Trophoblast cell (in vitro differentiated cells and primary cell): Measurements from ENCODE around the gene USP16.
A peak's percentile ranks its signal among the peaks of the same experiment; 100 is the strongest.
"Not testable (repeated sequence)": the region's sequence is repeated elsewhere in the genome, so short reads cannot be mapped to it uniquely, and the experiment has no call there.

Source experiments
- DNase-seq, 2 donors: peaks; one replicate each; pipeline ENCODE4 v3.0.0-alpha.2; 2016
- H2AFZ ChIP-seq: 2 replicates; pipeline ENCODE4 v1.6.1; 2013; ENCODE audit warnings: low read length, moderate library complexity, mild to moderate bottlenecking; ENCODE audit not compliant: insufficient read depth, poor library complexity
- H2AK5ac ChIP-seq: 2 replicates; pipeline ENCODE4 v1.6.1; 2013; ENCODE audit warnings: mild to moderate bottlenecking, low read length
- H2BK120ac ChIP-seq: 2 replicates; pipeline ENCODE4 v1.6.1; 2013; ENCODE audit warnings: low read length, mild to moderate bottlenecking, moderate library complexity; ENCODE audit not compliant: insufficient read depth, poor library complexity
- H2BK12ac ChIP-seq: 2 replicates; pipeline ENCODE4 v1.6.1; 2013; ENCODE audit warnings: mild to moderate bottlenecking, low read length, moderate library complexity
- H2BK5ac ChIP-seq: 2 replicates; pipeline ENCODE4 v1.6.1; 2013; ENCODE audit warnings: low read length, low read depth, moderate library complexity, mild to moderate bottlenecking; ENCODE audit not compliant: poor library complexity
- H3K14ac ChIP-seq: 2 replicates; pipeline ENCODE4 v1.6.1; 2013; ENCODE audit warnings: mild to moderate bottlenecking, low read length
- H3K18ac ChIP-seq: 2 replicates; pipeline ENCODE4 v1.6.1; 2013; ENCODE audit warnings: mild to moderate bottlenecking, low read length
- H3K23ac ChIP-seq: 2 replicates; pipeline ENCODE4 v1.6.1; 2013; ENCODE audit warnings: low read length
- H3K27ac ChIP-seq: 2 replicates; pipeline ENCODE4 v1.5.1; 2013; ENCODE audit warnings: low read depth, mild to moderate bottlenecking, inconsistent platforms, low read length, moderate library complexity
- H3K27me3 ChIP-seq: 2 replicates; pipeline ENCODE4 v1.6.1; 2013; ENCODE audit warnings: inconsistent platforms, mild to moderate bottlenecking, low read length, moderate library complexity; ENCODE audit not compliant: insufficient read depth
- H3K36me3 ChIP-seq, 2 experiments: 1 replicate in 1 of 2; 2 replicates in 1 of 2; pipeline ENCODE4 v1.6.1; 2013; ENCODE audit warnings: low read length in 2 of 2, mild to moderate bottlenecking in 2 of 2, moderate library complexity in 1 of 2; ENCODE audit not compliant: insufficient read depth in 2 of 2, control insufficient read depth in 1 of 2
- H3K4ac ChIP-seq: 2 replicates; pipeline ENCODE4 v1.6.1; 2013; ENCODE audit warnings: low read depth, mild to moderate bottlenecking, low read length, moderate library complexity
- H3K4me1 ChIP-seq, 2 experiments: 1 replicate in 1 of 2; 2 replicates in 1 of 2; pipeline ENCODE4 v1.6.1; 2013; ENCODE audit warnings: low read length in 2 of 2, mild to moderate bottlenecking in 2 of 2, moderate library complexity in 1 of 2; ENCODE audit not compliant: insufficient read depth in 2 of 2, control insufficient read depth in 1 of 2
- H3K4me2 ChIP-seq: 2 replicates; pipeline ENCODE4 v1.6.1; 2013; ENCODE audit warnings: inconsistent platforms, mild to moderate bottlenecking, low read length, moderate library complexity
- H3K4me3 ChIP-seq: 2 replicates; pipeline ENCODE4 v1.5.1; 2013; ENCODE audit warnings: mild to moderate bottlenecking, low read depth, low read length, inconsistent platforms
- H3K79me1 ChIP-seq: one replicate; pipeline ENCODE4 v1.6.1; 2013; ENCODE audit warnings: low read length
- H3K79me2 ChIP-seq: 2 replicates; pipeline ENCODE4 v1.6.1; 2013; ENCODE audit warnings: low read length, mild to moderate bottlenecking; ENCODE audit not compliant: control insufficient read depth, insufficient read depth, poor library complexity
- H3K9ac ChIP-seq: 2 replicates; pipeline ENCODE4 v1.6.1; 2013; ENCODE audit warnings: mild to moderate bottlenecking, low read length
- H3K9me3 ChIP-seq: 2 replicates; pipeline ENCODE4 v1.6.1; 2013; ENCODE audit warnings: low read depth, mild to moderate bottlenecking, control low read depth, inconsistent platforms, low read length; ENCODE audit not compliant: insufficient read depth
- H4K12ac ChIP-seq: 2 replicates; pipeline ENCODE4 v1.6.1; 2013; ENCODE audit warnings: low read depth, mild to moderate bottlenecking, low read length, moderate library complexity
- H4K8ac ChIP-seq: 2 replicates; pipeline ENCODE4 v1.6.1; 2013; ENCODE audit warnings: low read depth, mild to moderate bottlenecking, low read length, moderate library complexity
- H4K91ac ChIP-seq: one replicate; pipeline ENCODE4 v1.6.1; 2013; ENCODE audit warnings: low read depth, mild to moderate bottlenecking, low read length, moderate library complexity
- WGBS: extraction: QIAGEN DNeasy Blood & Tissue Kit; methylation state at CpG from one replicate; pipeline ENCODE4 v1.1.7; 2013; ENCODE audit warnings: missing lambda C conversion rate; ENCODE audit not compliant: insufficient read length, insufficient coverage; ENCODE audit errors: extremely low coverage; 5-methylcytosine and 5-hydroxymethylcytosine counted together

The USP16 gene

GRCh38 chr21:28986677-28987076 is 37.8 kb upstream of the USP16 start:
- Histone ChIP-seq H3K4me2 (no peak overlapping the region), H3K18ac (no peak overlapping the region), H3K4me1 (no peaks in the 10 kb centered on the region), H4K91ac (no peak overlapping the region), H2BK5ac (no peak overlapping the region), H4K12ac (no peak overlapping the region), H3K9me3 (no peaks in the 10 kb centered on the region), H3K14ac (no peak overlapping the region), H3K36me3 (peaks cover 10 to 13% of the 10 kb centered on the region in 2 experiments), H3K9ac (no peak overlapping the region), H2AK5ac (no peak overlapping the region), H2AFZ (no peak overlapping the region), H4K8ac (no peak overlapping the region), H3K4ac (no peak overlapping the region), H3K27ac (no peak overlapping the region), H3K79me1 (no peaks in the 10 kb centered on the region), H3K27me3 (no peaks in the 10 kb centered on the region), H2BK12ac (no peak overlapping the region), H3K79me2 (no peaks in the 10 kb centered on the region), H2BK120ac (no peak overlapping the region), H3K23ac (no peak overlapping the region), H3K4me3 (no peak overlapping the region)
- no CpG with 5 or more reads among the region's 4 CpGs for WGBS
- no peak for DNase-seq

- H3K9me3 ChIP-seq, H2BK120ac ChIP-seq, H3K4me2 ChIP-seq, H3K27me3 ChIP-seq, H4K91ac ChIP-seq, H2BK5ac ChIP-seq, H3K14ac ChIP-seq, H4K8ac ChIP-seq, H4K12ac ChIP-seq, H3K79me2 ChIP-seq, H3K79me1 ChIP-seq, H2AK5ac ChIP-seq, H3K4me3 ChIP-seq, H2AFZ ChIP-seq, H3K36me3 ChIP-seq, H2BK12ac ChIP-seq, H3K18ac ChIP-seq, H3K4me1 ChIP-seq, H3K9ac ChIP-seq, H3K23ac ChIP-seq, H3K27ac ChIP-seq: not testable (repeated sequence)
- WGBS = no CpG with 5 or more reads among the region's 6 CpGs
- peak in 1 of 2 donors; percentile 53 for DNase-seq
- peak overlapping the region; percentile 46 for H3K4ac ChIP-seq
Observed at GRCh38 chr21:28988146-28988545, 36.3 kb upstream of the USP16 start.

GRCh38 chr21:28991861-28992525 is 32.5 kb upstream of the USP16 start:
- Histone ChIP-seq H4K8ac (peak overlapping the region; percentile 89), H3K79me1 (peaks cover 2% of the 10 kb centered on the region), H2BK5ac (no peak overlapping the region), H4K91ac (peak overlapping the region; percentile 69), H3K4me2 (peak overlapping the region; percentile 79), H3K36me3 (peaks cover 0 to 2% of the 10 kb centered on the region in 2 experiments), H2BK120ac (no peak overlapping the region), H3K79me2 (peaks cover 3% of the 10 kb centered on the region), H3K14ac (peak overlapping the region; percentile 0), H3K4me3 (peak overlapping the region; percentile 98), H3K9me3 (no peaks in the 10 kb centered on the region), H3K23ac (no peak overlapping the region), H2AK5ac (no peak overlapping the region), H3K27me3 (no peaks in the 10 kb centered on the region), H2BK12ac (no peak overlapping the region), H3K18ac (no peak overlapping the region), H2AFZ (peak overlapping the region; percentile 94), H3K27ac (peak overlapping the region; percentile 64), H3K9ac (peak overlapping the region; percentile 85), H4K12ac (no peak overlapping the region), H3K4me1 (peaks cover 0 to 3% of the 10 kb centered on the region in 2 experiments), H3K4ac (peak overlapping the region; percentile 1)
- no peak for DNase-seq
- WGBS = no CpG with 5 or more reads among the region's 14 CpGs

- H3K27ac ChIP-seq = peak within 1 kb of the TSS; percentile 64
Observed at GRCh38 chr21:28992526-28993292, 31.8 kb upstream of the USP16 start, which contains the start of gene LTN1. TSS of gene LTN1 (minus strand) at chr21:28992877. CDS start at chr21:28992805, 72 bp downstream.

More at GRCh38 chr21:28992526-28993292, 31.8 kb upstream of the USP16 start, which contains the start of gene LTN1:
- Histone ChIP-seq H3K18ac (peak within 1 kb of the TSS; percentile 87), H3K79me1 (peaks cover 2% of the 10 kb centered on the region), H3K9me3 (no peaks in the 10 kb centered on the region), H3K14ac (peak within 1 kb of the TSS; percentile 71), H3K4me2 (peak within 1 kb of the TSS; percentile 79), H4K91ac (peak within 1 kb of the TSS; percentile 74), H2BK5ac (peak within 1 kb of the TSS; percentile 65), H3K36me3 (peaks cover 0 to 2% of the 10 kb centered on the region in 2 experiments), H3K4me1 (peaks cover 0 to 3% of the 10 kb centered on the region in 2 experiments), H3K79me2 (peaks cover 3% of the 10 kb centered on the region), H3K4ac (peak within 1 kb of the TSS; percentile 59), H3K23ac (no peak within 1 kb of the TSS), H2AFZ (peak within 1 kb of the TSS; percentile 94), H2AK5ac (peak within 1 kb of the TSS; percentile 12), H3K4me3 (peak within 1 kb of the TSS; percentile 98), H4K8ac (peak within 1 kb of the TSS; percentile 89), H2BK120ac (peak within 1 kb of the TSS; percentile 29), H3K27me3 (no peaks in the 10 kb centered on the region), H2BK12ac (peak within 1 kb of the TSS; percentile 17), H4K12ac (peak within 1 kb of the TSS; percentile 85), H3K9ac (peak within 1 kb of the TSS; percentile 85)
- peak; percentile 100 for DNase-seq
- WGBS = no CpG with 5 or more reads among the region's 43 CpGs
